SK-N-SH (cell line): ENCODE measurements around the gene SUPT5H.

Source experiments
- EP300 ChIP-seq, 2 experiments: IDR thresholded peaks; 2 replicates each; pipeline versions ENCODE4 v1.4.0 to v1.6.1; 2012; ENCODE audit warnings: borderline replicate concordance in 1 of 2, low read depth in 1 of 2, low read length in 1 of 2
- FOXM1 ChIP-seq: IDR thresholded peaks from 2 replicates; pipeline ENCODE4 v1.4.0; 2012; ENCODE audit warnings: low read depth, mild to moderate bottlenecking
- NFIC ChIP-seq: IDR thresholded peaks from 2 replicates; pipeline ENCODE4 v1.4.0; 2012; ENCODE audit warnings: borderline replicate concordance
- RFX5 ChIP-seq: IDR thresholded peaks from 2 replicates; pipeline ENCODE4 v1.6.1; 2012; ENCODE audit warnings: mild to moderate bottlenecking, improper control_type of control experiment, low read length
- TF ChIP-seq, protein P1 (sequence below): IDR thresholded peaks from 2 replicates; pipeline ENCODE4 v1.4.0; 2012; ENCODE audit warnings: low read depth
- TF ChIP-seq, protein P2 (sequence below): fragments of 200-600 bp; sonication (generic); IDR thresholded peaks from 2 replicates; pipeline ENCODE4 v1.6.1; 2017; ENCODE audit warnings: antibody characterized with exemption, mild to moderate bottlenecking, moderate library complexity

DNA sequence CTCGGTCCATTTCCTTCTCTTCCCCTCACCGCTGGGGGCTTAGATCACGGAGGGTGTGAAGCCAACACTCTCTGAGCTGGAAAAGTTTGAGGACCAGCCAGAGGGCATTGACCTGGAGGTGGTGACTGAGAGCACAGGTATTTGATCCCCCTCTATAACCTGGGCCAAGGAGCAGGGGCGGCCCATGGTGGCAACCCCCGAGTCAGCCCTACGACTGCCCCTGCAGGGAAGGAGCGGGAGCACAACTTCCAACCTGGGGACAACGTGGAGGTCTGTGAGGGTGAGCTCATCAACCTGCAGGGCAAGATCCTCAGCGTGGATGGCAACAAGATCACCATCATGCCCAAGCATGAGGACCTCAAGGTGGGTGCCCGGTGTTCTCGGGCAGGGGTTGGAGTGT, 23.7 kb downstream of the SUPT5H start:
- TF ChIP-seq, protein P1, sequence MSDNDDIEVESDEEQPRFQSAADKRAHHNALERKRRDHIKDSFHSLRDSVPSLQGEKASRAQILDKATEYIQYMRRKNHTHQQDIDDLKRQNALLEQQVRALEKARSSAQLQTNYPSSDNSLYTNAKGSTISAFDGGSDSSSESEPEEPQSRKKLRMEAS: no peak
- TF ChIP-seq NFIC: no peak
- TF ChIP-seq RFX5: no peak
- no peak for TF ChIP-seq FOXM1
- TF ChIP-seq, protein P2, sequence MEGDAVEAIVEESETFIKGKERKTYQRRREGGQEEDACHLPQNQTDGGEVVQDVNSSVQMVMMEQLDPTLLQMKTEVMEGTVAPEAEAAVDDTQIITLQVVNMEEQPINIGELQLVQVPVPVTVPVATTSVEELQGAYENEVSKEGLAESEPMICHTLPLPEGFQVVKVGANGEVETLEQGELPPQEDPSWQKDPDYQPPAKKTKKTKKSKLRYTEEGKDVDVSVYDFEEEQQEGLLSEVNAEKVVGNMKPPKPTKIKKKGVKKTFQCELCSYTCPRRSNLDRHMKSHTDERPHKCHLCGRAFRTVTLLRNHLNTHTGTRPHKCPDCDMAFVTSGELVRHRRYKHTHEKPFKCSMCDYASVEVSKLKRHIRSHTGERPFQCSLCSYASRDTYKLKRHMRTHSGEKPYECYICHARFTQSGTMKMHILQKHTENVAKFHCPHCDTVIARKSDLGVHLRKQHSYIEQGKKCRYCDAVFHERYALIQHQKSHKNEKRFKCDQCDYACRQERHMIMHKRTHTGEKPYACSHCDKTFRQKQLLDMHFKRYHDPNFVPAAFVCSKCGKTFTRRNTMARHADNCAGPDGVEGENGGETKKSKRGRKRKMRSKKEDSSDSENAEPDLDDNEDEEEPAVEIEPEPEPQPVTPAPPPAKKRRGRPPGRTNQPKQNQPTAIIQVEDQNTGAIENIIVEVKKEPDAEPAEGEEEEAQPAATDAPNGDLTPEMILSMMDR: no peak
- no peak for TF ChIP-seq EP300 (IDR thresholded peaks at IDR 0.05; ENCODE audit: borderline replicate concordance in 1 of 2, low read depth in 1 of 2, low read length in 1 of 2)
